ENCODE data around the gene MED13L.

MED13L gene

GRCh38 chr12:116196752-116197718 lies 80.5 kb downstream of the MED13L start:
- TF ChIP-seq CTCF (conservative IDR thresholded peaks at IDR 0.05; ENCODE audit: low read length), result no peak
- no peak for DNase-seq (ENCODE audit: low read depth)
- H3K4me3 ChIP-seq (ENCODE audit: low read length), result no peak overlapping the region

GRCh38 chr12:116196226-116196625 lies 81.3 kb downstream of the MED13L start:
- TF ChIP-seq CTCF (conservative IDR thresholded peaks at IDR 0.05; ENCODE audit: low read length), result no peak
- no peak for DNase-seq (ENCODE audit: low read depth)
- H3K4me3 ChIP-seq (ENCODE audit: low read length), result no peak overlapping the region

- H3K4me3 ChIP-seq (ENCODE audit: low read length), result no peak overlapping the region
- no peak for DNase-seq (ENCODE audit: low read depth)
- no peak for TF ChIP-seq CTCF (conservative IDR thresholded peaks at IDR 0.05; ENCODE audit: low read length)
Measured at GRCh38 chr12:116194935-116195431, 82.5 kb downstream of the MED13L start.

- DNase-seq (ENCODE audit: low read depth), result no peak
- TF ChIP-seq CTCF (conservative IDR thresholded peaks at IDR 0.05; ENCODE audit: low read length), result no peak
- no peak overlapping the region for H3K4me3 ChIP-seq (ENCODE audit: low read length)
Measured at GRCh38 chr12:116189692-116190091, 87.8 kb downstream of the MED13L start.

- DNase-seq (ENCODE audit: low read depth), result no peak
- no peak overlapping the region for H3K4me3 ChIP-seq (ENCODE audit: low read length)
- TF ChIP-seq CTCF (conservative IDR thresholded peaks at IDR 0.05; ENCODE audit: low read length), result no peak
Measured at GRCh38 chr12:116188581-116188980, 88.9 kb downstream of the MED13L start.

- H3K4me3 ChIP-seq (ENCODE audit: low read length), result no peak overlapping the region
- DNase-seq (ENCODE audit: low read depth), result no peak
- TF ChIP-seq CTCF (conservative IDR thresholded peaks at IDR 0.05; ENCODE audit: low read length), result no peak
Measured at GRCh38 chr12:116187151-116187511, 90.4 kb downstream of the MED13L start.
